HG03280 (cell line): ENCODE results near the gene ZDHHC19.
"Not testable (repeated sequence)": the region's sequence is repeated elsewhere in the genome, so short reads cannot be mapped to it uniquely, and the experiment has no call there.

Experiments
- ATAC-seq: cut with Tn5 transposase; IDR thresholded peaks from one replicate; pipeline ENCODE4 v1.9.1; 2021; ENCODE audit warnings: mild to moderate bottlenecking, moderate library complexity; ENCODE audit not compliant: unreplicated experiment

Gene ZDHHC19

DNA sequence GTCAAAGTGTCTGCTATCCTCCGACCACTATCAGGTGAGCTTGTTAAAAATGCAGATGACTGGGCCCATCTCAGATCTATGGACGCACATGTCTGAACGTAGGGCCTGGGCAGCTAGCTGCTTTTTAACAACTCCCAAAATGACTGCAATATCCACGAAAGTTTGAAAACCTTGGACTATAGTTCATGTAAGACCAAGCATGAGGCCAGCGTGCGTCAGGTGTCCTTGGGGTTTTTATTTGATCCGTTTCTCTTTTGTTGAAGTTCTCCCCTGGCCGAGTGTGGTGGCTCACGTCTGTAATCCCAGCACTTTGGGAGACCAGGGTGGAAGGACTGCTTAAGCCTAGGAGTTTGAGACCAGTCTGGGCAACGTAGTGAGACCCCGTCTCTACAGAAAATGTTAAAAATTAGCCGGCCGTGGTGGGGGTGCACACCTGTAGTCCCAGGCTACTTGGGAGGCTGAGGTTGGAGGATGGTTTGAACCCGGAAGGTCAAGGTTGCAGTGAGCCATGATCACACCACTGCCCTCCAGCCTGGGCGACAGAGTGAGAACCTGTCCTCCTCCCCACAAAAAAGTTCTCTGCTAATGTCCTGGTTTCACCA, 14.7 kb upstream of the ZDHHC19 start:
- no peak for ATAC-seq

- no peak for ATAC-seq
These were observed 13.9 kb upstream of the ZDHHC19 start for GRCh38 chr3:196225086-196225485.

GRCh38 chr3:196222876-196223595, 11.8 kb upstream of the ZDHHC19 start:
- ATAC-seq: no peak

GRCh38 chr3:196220991-196221390, 9.8 kb upstream of the ZDHHC19 start:
- ATAC-seq: no peak

GRCh38 chr3:196220587-196220986, 9.4 kb upstream of the ZDHHC19 start:
- ATAC-seq: no peak

DNA sequence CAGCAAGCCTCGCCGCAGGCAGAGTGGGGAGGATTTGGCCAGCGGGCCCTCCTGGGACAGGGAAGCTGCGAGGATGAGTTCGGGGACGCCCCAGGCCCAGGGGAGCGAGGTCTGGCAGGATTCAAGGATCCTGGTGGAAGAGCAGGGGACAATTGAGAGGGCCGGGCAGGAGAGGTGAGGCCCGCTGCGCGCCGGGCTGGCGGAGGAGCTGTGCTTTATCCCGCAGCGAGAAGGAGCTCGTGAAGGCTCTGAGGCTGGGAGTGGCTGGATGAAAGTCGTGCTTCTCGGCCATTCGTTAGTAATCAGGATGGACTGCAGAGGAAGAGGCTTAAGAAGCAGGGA, 8.7 kb upstream of the ZDHHC19 start:
- no peak for ATAC-seq

DNA sequence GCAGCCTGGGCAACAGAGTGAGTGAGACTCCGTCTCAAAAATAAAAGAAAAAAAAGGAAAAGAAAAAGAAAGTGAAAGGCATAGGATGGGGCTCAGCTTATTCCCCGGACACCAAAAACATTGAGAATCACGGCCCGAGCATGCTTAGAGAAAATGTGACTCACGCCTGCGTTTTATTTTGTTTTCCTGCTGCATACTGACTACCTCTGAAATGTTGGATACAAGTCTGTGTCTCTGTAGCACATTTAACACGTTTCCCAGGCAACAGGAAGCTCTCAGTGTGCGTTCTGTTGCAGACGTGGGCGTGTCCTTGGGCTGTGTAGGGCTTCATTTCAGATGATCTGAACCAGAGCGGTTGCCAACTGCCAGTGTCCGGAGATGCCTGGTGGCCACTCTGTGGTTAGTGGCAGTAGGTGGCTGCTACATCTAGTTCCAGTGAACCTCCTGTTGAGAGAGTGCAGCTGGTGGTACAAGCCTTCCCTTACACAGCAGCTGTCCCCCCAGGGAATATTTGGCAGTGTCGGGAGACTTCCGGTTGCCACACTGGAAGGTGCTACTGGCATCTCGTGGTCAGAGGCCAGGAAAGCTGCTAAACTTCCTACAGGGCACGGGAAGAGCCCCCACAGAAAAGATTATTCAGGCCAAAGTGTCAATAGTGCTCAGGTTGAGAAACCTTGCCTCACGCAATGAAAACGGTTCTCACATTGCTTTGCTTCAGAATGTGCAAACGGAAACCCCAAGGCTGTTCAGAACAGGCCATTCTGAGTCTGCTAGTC, 8.2 kb upstream of the ZDHHC19 start:
- no peak for ATAC-seq

GRCh38 chr3:196218155-196218712, 7.0 kb upstream of the ZDHHC19 start:
- no peak for ATAC-seq

- no peak for ATAC-seq
These were observed 6.3 kb upstream of the ZDHHC19 start for GRCh38 chr3:196217307-196218154.

DNA sequence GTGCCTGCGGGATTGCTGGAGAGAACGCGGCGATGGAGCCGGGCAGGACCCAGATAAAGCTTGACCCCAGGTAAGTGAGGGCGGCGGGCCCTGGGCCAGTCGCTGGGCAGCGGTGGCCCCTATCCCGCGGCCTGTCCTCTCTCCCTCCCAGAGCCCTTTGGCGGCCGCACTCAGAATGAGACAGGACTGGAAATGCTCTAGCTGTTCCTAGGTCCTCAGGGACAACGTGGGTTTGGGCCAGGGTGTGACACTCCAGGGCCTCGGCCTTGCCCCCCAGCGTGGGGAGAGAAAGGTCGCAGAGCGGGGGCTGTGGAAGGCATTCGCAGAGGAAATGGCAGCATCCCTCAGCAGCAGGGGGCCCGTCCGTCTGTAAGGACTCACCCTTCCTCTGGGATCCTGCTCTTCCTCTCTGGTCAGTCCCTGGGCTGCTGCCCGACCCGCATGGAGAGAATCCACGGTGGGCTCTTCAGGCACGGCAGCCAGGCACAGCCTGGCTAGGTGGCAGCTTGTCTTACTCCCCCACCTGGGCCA, 5.5 kb upstream of the ZDHHC19 start:
- no peak for ATAC-seq

DNA sequence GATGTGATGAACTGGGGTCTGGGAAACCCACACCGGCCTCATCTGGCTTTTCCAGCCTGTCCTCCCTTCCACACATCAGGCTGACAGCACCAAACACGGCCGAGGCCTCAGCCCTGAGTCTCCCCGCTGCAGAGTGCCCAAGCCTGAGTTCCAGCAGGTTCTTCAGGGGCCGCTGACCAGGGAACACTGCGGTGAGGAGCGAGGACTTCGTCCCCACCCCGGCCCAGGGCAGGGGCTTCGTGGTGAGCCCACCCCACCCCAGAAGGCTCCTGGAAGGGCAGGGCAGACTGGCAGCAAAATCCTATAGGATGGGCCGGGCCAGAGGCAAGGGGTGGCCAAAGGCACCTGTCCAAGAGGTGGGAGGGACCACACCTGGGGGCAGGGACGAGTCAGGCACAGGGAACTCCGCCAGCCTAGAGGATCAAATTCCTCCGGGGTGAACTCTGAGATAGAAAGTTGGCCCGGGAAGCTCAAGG, 4.9 kb upstream of the ZDHHC19 start, which contains the start of gene SLC51A:
Gene SLC51A, plus strand, starts transcription at position 446 of the 476 bp plus-strand sequence. CDS start 179 bp downstream, outside the sequence.
- ATAC-seq: no peak

GRCh38 chr3:196215493-196216020, 4.4 kb upstream of the ZDHHC19 start:
- no peak for ATAC-seq

GRCh38 chr3:196214783-196215441, 3.7 kb upstream of the ZDHHC19 start:
- no peak for ATAC-seq

- ATAC-seq: not testable (repeated sequence)
These were observed 1.1 kb downstream of the ZDHHC19 start for GRCh38 chr3:196209944-196210672.

GRCh38 chr3:196208942-196209695, 2.1 kb downstream of the ZDHHC19 start:
- no peak for ATAC-seq

- ATAC-seq: no peak
These were observed 3.2 kb downstream of the ZDHHC19 start for GRCh38 chr3:196207833-196208607.

DNA sequence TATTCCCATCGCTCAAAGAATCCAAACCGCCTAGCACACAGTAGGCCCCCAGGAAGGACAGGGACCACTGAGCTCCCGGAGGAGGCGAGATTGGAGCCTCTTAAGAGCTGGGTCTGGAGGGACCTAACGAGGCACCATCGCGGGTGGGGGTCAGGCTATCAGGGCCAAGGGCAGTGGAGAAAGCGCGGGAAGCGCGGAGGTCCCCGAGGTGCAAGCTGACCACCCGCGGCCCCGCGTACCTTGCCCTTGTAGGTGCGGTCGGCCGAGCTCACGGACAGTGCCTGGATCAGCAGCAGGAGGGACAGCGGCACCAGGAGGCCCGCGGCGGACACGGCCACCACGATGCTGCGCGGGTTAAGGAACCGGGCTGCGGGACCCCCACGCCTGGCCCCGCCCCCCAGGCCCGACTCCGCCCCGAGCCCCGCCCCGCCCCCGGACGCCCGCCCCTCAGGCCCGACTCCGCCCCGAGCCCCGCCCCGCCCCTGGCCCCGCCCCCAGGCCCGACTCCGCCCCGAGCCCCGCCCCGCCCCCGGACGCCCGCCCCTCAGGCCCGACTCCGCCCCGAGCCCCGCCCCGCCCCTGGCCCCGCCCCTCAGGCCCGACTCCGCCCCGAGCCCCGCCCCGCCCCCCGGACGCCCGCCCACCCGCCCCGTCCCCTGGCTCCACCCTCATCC, 3.9 kb downstream of the ZDHHC19 start:
- no peak for ATAC-seq
